ENCODE results near the gene PDIK1L.

The PDIK1L gene

DNA sequence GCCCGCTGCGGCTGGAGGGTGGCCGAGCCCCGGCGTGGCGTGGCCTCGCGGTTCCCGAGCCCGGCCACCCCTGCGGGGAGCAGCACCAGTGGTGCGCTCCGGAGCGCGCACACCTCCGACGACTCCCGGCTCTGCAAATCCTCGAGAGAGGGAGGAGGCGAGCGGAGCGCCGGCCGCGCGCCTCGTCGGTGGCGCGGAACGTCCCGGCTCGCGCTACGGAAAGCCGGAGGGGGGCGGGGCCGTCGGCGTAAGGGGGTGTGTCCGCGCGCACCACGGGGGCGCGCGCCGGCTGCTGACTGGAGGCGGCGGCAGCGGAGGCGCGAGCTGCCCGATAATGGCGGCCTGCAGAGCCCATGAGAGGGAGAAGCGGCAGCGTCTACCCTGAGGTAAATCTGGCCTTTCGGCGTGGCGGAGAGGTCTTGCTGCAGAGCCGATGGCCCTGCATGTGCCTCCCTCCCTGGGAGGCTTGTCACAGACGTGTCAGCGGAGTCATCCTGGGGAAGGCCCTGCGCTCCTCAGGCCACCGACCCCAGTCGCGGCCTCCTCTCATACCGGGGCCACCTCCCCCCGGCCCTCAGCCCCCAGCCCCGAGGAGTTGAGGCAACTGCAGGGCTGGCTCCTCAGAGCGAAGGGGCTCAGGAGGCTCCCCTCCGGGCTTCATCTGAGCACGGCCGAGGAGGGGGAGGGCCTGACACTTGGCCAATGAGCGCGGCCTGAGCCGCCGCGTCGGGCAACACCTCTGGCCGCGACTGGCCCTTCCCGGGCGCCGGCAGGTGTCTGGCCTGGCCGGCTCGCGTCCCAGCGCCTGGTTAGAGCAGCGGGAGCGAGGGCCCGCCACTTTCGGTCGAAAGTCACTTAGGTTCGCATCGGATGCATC lies at the start of gene PDIK1L:
Gene PDIK1L, plus strand, starts transcription at position 295 of the 877 bp plus-strand sequence. CDS start 2,485 bp downstream, outside the sequence.
- DNase-seq (ENCODE audit: low spot score) = peak; percentile 92

DNA sequence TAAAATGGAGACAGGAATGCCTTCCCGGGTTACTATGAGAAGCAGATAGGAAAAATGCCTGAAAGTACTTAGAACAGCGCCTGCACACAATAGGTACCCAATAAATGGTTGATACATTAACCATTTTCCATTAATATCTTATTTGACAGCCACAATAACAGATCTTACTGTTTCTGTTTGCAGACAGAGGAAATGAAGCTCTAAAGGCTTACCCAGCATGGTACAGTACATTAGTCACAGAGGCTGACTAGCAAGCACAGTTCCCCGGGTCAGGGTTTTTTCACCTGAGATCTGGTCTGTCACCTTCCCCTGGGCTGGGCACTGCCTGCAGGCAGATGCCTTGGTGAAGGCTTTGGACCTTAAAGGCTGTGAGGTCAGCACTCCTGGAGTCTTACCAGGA lies 47.1 kb upstream of the PDIK1L start:
- DNase-seq (ENCODE audit: low spot score) = no peak

DNA sequence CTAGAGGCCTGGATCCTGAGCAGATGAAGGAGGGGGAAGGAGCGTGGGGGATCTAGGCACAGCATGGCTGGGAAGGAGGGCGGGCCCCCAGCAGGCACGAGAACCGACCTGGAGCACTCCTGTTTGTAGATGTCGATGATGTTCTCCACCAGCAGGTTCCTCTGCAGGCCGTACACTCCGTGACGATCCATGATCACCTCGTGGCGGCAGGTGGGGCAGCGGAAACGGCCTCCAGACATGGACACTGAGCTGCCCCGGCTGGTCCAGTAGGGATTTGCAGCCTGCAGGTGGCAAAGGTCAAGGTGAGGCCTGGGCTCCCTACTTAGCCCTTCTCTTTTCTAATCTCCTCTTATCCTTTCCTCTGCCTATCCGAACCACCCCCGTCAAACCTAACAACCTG lies 45.5 kb upstream of the PDIK1L start:
- DNase-seq (ENCODE audit: low spot score) = no peak

DNA sequence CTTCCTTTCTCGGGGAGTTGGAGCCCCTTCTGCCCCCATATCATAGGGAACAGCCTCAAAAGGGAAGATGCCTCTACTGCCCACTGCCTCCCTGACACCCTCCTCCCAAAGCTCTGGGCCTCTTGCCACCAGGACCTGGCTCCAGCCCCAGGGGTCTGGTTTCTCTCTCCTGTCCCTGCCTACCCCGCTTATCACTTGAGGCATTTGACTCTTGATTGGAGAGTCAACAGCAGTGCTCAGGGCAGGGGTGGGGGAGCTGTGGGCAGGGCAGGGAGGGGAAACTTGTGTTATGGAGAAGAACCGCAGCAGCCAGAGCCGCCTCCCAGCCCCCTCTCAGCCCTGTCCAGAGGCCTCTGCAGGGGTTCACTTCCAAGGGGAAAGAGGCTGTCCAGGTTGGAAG lies 44.8 kb upstream of the PDIK1L start:
- DNase-seq (ENCODE audit: low spot score) = no peak

DNA sequence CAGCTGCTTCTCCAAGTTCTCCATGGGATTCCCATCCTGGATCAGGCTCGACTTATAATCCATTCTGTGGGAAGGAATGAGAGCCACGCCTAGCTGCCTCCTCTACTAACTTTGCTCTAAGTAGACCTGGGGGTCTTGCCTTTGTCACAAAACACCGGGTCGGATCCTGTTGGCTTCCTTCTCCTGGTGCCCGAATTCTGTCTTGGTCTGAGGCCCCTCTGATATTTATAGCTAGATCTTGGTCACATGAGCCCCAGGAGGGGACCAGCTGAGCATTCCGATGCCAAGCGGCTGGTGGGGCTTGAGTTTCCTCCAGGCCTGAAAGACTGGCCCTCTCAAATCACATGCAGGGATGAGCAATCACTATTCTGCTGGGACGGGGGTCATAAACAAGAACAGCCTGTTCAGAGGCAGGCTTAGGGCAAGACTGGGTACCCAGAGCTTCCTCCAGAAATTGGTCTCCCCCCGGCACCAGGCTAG lies 44.2 kb upstream of the PDIK1L start, which contains the start of gene TRIM63:
Gene TRIM63, minus strand, starts transcription at position 199 of the 480 bp plus-strand sequence. Its CDS starts 136 bp downstream, at position 63.
- no peak for DNase-seq (ENCODE audit: low spot score)

DNA sequence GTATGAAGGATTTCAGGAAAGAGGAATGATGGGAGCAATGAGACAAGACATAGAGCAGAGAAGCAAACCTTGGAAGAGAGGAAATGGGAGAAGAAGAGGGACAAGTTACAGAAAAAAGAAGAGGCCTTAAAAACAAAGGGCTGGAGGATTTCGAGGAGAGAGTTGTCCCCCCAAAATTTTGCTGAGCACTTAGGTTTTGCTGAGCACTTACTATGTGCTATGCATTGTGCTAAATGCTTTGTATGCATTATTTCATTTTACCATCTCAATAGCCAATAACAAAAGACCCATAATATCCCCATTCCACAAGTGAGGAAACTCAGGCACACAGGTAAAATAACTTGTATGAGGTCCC lies 41.7 kb upstream of the PDIK1L start:
- no peak for DNase-seq (ENCODE audit: low spot score)

DNA sequence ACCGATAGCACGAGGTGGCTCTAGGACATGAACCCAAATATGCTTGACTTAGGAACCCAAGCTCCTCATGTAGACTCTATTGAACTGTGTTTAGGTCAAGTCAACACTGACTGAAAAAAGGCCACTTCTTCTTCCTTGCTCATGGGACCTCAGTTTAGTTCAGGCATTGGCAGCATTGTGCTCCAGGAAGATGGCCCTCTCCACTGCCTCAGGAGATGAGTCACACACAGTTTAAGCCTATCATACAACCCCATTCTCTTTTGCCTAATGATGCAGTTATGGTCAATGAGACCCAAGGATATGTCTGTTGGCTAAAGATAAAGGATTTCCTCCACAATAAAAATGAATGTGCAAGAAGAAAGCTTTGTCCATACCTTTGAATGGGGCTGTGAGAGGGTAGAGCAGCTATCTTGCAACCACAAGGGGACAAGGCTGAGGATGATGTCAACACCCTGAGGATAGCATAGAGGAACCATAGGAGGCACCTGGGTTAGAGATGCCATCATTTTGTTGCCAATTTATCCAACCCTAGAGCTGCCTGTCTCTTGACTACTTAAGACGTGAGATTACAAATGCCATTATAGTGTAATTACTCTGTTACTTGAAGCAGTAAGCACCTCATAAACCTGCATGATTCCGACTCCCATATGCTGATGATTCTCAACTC lies 41.2 kb upstream of the PDIK1L start:
- DNase-seq (ENCODE audit: low spot score) = no peak

DNA sequence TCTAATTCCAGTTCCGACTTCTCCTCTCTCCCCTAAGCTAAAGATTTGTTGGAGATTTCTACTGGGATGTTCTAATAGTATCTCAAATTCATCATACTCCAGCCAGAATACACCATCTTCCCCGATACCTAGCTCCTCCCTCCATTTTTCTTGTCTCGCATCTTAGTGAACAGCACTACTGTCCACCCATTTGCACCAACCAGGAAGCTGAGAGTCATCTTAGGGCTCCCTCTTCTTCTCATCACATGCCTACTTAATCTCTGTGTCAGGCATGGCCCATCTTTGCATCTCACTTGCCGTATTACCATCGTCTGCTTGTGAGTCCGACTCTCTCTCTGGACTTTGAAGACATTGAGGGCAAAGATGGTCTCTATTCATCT lies 40.7 kb upstream of the PDIK1L start:
- no peak for DNase-seq (ENCODE audit: low spot score)

DNA sequence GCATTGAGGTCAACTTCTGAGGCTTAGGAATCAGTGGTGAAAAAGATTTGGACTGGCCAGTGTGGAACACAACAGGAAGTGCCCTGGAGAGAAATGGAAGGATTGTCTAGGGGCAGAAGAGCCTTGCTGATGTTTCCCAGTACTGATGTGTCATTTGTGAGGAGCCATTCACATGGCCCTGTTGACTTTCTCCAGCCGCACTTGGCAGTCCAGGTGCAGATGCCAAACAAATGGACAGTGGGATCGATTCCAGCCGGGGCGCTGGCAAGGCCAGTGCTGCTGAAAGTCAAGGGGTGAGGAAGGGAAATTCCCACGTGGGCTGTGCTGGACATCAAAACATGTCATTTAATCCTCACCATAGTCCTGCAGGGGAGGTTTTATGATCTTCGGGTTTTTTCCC lies 39.3 kb upstream of the PDIK1L start:
- no peak for DNase-seq (ENCODE audit: low spot score)

DNA sequence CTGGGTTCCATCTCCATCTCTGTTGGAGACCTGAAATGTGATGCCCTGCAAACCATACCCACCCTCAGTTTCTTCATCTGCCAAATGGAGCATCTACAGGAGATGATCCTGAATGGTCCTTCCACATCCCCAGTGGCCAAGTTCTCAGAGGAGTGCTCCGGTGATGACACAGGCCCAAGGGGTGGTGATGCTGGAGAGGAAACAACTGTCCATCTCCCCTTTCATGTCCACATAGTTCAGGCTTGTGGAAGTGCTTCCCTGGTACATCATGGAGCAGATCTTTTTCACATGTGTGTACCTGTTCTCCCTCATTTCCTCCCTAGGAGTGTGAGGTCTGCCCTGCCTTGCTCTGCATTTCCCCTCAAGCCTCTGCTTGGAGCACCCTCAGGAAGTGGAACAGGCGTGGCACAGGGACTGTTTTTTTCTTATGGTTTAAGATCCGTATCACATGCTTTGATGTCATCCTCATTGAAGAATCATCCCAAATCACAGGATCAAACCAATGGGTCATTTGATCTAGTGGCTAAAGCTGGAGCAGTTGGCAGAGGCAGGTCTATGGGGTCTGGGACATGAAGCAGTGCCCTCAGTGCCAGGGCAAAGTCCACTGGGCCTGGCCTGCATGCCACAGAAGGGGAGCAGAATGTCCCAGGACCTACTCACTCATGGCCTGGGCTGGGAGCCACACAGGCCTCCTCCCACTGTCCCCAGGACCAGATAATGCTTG lies 36.0 kb upstream of the PDIK1L start:
- no peak for DNase-seq (ENCODE audit: low spot score)

DNA sequence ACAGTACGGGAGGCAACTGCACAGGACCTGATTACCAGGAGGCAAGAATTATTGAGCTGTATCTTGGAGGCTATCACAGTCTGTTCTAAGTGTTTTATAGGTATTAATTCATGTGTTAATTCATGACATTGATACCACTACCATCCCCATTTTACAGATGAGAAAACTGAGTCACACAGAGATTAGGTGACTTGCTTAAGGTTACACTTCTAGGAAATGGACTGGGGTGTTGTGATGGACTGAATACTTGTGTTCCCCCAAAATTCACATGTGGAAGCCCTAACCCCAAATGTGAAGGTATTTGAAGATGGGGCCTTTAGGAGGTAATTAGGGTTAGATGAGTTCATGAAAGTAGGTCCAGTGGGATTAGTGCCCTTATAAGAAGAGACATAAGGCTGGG lies 34.1 kb upstream of the PDIK1L start:
- no peak for DNase-seq (ENCODE audit: low spot score)

DNA sequence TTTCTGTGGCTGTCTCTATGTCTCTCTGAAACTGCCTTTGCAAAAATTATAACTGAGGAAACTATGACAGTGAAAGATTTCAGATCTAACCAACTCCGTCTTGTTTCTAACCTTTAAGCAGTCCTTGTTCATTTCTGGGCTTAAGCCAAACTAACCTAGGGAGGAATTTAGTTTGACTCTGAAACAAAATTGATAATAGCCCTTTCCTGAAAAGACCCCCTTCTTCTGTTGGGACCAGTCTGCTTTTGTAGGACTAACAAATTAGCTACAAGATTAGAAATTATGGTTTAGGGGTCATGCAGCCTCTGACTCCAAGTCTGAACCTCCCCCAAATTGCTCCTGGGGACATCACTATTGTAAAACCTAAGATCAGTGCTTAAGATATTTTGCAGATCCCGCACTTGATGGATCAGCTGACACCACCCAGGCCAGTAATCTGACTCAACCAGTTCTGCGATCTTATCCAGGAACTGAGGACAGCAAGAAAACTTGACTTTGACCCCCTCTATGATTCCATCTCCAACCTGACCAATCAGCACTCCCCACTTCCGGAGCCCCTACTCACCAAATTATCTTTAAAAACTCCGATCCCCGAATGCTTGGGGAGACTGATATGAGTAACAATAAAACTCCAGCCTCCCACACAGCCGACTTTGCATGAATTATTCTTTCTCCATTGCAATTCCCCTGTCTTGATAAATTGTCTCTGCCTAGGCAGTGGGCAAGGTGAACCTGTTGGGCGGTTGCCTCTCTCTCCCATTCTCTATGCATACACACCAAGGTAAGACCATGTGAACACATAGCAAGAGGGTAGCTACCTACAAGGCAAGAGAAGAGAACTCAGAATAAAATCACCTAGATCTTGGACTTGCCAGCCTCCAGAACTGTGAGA lies 33.1 kb upstream of the PDIK1L start:
- DNase-seq (ENCODE audit: low spot score) = no peak

DNA sequence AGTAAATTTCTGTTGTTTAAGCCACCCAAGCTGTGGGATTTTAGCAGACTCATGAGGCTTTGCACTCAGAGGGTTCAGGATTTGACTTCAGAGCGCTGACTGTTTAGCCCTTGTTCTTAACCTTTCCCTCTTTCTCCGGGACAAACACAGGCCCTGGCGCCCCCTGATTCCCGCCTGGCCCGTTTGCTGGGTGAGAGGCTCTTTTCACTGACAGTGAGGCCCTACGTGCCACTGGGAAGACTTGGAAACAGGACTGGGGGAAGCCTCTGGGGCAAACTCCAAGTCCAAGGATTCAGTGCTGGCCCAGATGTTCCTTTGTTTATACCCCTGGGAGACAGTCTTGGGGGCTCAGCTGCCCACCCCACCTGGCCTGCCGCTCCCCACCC lies 32.5 kb upstream of the PDIK1L start:
- DNase-seq (ENCODE audit: low spot score) = no peak

DNA sequence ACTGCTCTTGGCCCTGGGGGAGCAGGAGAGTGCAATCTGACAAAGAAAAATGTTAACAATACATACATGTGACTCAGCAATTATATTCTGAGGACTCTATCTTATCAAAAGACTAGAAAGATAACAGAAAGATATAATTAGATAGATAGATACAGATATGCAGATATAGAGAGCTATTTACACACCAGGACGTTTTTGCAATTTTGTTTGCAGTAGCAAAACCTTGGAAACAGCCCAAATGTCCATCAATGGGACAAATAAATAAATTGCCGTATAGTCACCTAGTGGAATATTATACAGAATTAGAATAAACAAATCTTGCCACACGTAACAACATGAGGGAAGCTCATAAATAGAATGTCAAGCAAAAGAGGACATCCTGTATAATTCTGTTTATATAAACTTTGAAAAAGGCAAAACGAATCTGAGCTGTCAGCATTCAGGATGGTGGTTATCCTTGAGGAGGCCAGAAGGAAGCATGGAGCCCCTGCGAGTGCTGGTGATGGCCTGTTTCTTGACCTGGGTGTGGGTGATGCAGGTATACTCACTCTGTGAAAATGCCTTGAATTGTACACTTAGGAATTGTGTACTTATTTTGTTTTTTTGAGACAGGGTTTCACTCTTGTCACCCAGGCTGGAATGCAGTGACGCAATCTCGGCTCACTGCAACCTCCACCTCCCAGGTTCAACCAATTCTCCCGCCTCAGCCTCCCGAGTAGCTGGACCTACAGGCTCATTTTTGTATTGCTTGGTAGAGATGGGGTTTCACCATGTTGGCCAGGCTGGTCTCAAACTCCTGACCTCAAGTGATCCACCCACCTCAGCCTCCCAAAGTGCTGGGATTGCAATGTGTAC lies 31.4 kb upstream of the PDIK1L start:
- no peak for DNase-seq (ENCODE audit: low spot score)

DNA sequence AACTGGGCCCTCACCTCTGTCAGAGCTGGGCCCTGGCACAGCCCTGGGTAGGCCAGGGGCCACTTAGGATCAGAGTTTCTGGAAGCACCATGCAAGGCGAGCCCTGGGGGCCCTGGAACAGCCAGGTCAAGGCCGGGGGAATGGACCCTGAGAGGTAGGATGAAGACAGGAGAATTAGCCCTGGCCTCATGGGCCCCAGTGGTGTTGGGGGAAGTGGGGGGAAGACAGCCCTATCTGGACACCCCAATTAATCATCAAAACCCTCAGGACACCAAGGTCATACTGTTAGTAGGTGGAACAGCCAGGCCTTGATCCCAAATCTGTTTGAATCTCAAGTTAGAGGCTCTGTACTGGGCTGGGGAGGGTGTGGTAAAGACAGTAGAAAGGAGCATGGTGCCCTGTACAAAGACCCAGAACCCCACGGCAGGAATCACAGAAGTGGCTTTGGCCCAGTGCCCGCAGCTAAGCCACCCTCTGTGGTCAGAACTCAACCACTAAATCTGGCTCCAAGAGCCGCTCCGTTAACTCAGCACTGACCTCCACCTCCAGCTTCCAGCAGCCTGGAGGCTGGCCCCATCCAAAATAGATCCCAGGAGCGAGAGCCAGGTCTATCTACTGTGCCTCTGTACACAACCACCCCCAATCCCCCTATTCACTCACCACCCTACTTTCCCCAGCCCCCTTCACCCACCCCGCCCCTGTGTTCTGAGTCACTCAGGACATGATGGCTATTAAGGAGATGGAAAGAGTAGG lies 30.2 kb upstream of the PDIK1L start:
- no peak for DNase-seq (ENCODE audit: low spot score)

DNA sequence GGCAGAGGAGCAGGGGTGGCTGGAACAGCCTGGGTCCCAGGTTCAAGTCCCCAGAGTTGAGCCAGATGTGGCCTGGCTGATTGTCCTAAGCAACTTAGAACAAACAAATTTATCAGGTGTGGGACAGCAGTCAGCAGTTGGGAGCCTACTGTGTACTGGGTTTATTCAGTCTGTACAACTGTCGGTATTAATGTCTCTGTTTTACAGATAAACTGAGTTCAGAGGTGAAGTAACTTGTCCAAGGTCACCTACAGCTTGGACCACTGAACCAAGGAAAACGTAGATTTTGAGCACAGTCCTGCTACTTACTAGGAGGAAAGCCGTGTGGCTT lies 29.6 kb upstream of the PDIK1L start:
- no peak for DNase-seq (ENCODE audit: low spot score)

DNA sequence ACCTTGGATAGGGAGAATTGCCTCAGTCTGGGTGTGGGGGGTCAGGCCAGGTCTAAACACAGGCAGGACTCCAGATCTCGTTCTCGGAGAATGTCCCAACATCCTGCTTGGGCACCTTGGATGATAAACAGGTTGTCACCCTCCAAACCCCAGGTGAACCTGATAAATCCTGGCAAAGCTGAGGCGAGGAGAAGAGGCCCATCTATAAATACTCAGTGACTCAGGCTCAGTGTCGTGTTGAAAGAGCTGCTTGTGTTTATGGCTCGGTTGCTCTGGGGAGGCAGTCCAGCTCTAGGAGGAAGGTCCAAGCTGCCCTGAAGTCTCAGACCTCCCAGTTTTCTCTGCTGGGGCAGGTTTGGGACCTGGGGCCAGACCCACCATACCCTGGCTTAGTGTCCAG lies 28.4 kb upstream of the PDIK1L start:
- DNase-seq (ENCODE audit: low spot score) = no peak

DNA sequence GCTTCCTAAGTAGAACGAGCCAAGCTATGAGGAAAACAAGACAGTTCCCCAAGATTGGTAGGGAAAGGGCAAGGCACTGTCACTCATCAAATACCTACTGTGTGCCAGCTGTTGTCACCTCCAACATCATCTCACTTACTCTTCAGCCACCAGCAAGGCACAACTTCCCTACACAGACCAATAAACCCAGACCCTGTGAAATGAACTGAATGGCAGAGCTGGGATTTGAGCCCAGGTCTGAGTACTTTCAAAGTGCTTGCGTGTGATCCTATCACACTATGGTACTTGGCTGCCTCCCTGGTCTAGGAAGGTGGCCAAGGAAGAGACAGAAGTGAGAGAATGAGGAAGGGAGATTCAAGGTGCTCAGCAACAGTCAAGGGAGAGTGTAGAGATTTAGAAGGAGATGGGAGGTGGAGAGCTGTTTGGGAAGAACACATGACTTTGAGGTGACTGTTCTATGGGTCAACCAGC lies 27.5 kb upstream of the PDIK1L start:
- DNase-seq (ENCODE audit: low spot score) = no peak

DNA sequence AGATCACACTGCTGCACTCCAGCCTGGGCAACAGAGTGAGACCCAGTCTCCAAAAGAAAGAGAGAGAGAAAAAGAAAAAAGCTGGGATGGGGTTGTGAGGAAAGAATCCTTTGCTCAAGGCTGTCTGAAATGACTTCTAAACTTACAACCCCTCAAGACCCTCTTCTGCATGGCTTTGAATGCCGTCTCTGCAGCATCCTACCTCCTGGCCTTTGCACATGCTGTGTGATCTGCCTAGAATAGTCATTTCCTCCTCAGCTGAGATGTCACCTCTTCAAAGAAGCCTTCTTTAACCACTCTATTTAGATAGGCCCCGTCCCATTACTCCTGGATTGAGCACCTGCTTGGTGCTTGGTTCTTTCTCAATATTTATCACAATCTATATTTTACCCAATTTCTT lies 26.8 kb upstream of the PDIK1L start:
- no peak for DNase-seq (ENCODE audit: low spot score)

DNA sequence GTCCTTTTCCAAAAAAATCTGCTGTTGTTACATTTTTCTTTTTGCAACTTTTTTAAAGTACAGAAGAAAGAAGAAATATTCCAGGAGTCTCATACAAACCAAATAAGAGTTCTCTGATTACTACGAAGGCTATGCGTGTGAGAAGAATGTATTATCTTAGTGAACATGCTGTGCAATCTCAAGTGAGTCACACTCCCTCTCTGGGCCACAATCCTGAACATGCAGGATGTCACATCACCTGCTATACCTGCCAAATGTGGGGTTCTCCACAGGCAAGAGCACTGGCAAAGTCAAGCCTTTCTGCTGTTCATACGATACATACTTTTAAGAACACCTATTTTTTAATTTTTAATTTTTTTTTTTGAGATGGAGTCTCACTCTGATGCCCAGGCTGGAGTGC lies 22.5 kb upstream of the PDIK1L start:
- no peak for DNase-seq (ENCODE audit: low spot score)

Data from Ammon's horn (tissue), 1 donor.